Stimulated activated CD4-positive, alpha-beta T cell treated with anti-CD3 and anti-CD28 coated beads, Interleukin-4, amount 100 ng/mL, for 4 hours (primary cell): ENCODE measurements around the gene ZNF185.
"Not testable (repeated sequence)": the region's sequence is repeated elsewhere in the genome, so short reads cannot be mapped to it uniquely, and the experiment has no call there.

ENCODE experiments used
- DNase-seq, 2 experiments: peaks; one replicate each; pipeline ENCODE4 v3.0.0-alpha.2; 2020

Gene ZNF185

DNA sequence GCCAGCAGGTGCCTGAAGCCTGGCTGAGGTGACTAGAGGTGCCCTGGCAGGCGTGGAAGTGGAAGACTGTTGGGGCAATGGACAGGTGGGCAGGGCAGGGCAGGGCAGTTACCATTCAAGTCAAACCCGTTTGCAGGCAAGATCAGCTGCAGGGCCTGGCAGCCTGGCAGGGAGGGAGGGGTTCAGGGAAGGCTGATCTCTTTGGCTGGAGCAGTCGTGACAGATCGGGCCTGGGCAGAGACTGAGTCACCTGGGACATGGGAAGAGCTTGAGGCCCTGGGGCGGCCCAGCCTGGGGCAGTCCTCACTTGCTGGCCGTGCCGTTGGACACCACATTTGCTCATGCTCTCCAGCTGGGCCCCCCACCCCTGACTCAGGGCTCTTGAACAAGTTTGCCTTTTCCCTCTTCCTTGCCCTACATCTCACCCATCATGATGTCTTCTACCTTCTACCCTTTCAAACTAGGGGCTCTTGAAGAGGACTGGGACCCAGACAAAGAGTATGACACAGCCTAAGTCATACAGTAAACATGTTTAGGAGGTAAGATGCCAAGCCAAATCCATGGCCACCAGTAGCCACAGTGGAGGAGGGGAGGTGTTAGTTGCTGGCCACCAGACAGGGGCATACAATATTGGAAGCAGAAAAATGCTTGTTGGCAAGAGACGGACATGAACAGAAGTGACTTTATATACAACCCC, 2.0 kb upstream of the ZNF185 start:
- DNase-seq = no peak

DNA sequence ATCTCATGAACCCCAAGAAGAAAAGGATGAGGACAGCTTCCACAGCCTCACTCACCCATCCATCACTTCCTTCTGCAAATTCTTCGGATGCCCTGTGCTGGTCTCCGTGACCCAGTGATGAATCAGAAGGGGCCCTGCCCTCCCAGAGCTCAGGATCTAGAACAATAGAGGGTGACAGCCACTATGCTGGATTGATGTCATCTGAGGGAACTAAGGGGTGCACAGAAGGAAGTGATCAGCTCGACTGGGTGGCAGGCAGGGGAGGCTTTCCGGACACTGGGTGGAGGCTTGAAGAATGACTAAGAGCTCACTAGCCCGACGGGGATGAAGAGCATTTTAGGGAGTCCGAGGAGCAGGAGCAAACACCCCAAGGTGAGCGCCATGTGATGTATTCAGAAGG, 1.4 kb upstream of the ZNF185 start:
- DNase-seq = no peak

DNA sequence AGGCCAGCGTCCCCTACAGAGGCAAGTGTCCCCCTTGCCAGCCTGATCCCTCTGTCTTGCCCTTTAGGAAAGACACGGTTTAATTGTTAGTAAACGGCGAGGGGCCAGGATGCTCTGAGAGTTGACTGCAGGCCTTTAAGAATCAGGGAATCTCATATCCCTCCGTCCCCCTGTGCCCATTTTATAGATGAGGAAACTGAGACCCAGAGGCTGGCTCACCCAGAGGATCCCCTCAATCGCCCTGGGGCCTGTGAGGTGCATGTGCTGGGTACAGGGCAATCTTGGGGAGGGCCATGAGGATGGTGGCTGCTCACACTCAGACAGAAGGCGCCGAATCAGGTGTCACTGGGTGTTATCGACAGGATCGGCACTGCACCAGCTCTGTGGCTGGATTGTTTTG, 575 bp downstream of the ZNF185 start:
- DNase-seq = no peak

DNA sequence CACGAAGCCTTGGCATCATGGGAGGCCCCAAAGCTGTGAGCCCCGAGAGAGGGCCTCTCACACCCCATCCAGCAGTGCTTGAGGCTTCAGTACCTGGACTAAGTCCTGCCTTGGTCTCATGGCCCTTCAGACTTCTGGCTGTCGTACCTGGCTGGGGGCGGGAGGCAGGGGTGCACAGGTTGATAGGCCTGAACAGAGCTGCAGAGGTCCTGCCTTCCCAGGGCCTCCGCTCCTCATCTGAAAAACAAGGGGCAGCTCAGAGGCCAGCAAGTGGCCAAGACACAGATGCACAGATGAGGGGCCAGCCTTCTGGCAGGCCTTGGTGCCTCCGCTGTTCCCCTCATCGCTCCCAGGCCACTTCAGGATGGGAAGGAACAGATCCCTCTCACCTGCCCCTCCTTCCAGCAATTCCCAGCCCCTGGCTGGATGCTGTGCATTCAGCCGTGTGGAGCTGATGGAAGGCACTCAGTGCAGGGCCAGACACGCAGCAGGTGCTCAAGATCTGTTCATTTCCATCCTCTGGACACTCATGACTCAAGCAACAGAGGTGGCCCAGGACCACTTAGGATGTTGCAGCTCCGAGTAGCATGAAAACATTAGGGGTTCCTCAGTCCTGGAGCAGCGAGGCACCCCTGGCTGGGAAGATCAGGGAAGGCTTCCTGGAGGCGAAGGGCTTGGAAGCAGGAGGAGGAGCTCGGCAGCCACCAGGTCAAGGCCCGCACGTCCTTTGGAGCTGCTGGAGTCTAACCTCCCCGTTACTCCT, 1.4 kb downstream of the ZNF185 start:
- no peak for DNase-seq

DNA sequence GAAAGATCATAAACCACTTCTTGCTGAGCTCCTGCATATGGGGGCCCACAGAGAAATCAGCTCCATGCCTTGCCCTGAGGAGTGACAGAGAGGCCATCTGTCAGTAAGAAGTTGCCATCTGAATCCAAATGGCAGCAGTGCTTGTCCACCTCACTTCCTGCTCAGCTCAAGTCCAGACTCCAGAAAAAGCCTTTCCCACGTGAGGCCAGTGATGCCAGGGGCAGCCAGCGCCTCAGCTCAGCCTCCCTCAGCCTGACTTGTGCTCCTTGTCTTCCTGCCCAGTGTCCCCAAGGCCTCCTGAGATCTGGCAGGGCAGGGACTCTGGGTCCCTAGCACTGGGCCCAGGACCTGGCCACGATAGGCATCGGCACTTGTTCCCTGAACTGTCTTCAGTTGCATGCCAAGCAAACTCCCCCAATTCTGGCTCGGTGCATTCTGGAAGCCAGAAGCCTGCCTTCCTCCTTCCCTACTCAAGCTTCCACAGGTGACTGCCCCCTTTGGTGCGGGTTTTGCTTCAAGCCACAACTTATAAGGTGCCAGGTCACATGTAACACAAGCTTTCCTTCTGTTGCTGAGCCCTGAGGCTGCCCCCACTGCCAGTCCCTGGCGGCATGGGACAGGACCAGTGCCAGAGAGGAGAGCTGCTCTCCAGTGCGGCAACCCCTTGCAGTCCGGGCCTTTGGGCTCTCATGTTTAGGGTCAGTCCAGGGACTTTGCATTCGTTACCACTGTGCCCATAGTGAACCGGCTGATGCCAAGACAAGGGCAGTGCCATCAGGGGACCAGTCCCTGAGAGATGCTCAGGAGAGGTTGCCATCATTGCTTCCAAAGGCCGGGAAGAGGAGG, 2.2 kb downstream of the ZNF185 start:
- DNase-seq = no peak

DNA sequence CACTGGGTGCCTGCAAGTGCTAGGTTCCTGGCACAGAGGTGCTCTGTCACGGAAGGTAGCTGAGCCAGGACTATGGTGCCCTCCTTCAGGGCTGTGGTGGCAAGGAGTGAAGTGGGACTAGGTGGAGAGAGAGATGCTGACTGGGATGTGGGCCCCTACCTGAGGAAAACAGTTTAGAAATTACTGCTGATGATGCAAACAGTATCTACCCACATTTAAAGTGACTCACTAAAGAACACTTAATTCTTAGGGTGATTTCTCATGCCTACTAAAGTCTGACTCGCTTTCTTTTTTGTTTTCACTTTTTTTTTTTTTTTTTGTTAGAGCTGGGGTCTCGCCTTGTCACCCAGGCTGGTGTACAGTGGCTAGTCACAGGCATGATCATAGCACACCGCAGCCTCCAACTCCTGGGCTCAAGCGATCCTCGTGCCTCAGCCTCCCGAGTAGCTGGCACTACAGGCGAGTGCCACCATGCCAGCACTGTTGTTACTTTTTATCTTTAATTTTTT, 3.1 kb downstream of the ZNF185 start:
- DNase-seq = no peak

DNA sequence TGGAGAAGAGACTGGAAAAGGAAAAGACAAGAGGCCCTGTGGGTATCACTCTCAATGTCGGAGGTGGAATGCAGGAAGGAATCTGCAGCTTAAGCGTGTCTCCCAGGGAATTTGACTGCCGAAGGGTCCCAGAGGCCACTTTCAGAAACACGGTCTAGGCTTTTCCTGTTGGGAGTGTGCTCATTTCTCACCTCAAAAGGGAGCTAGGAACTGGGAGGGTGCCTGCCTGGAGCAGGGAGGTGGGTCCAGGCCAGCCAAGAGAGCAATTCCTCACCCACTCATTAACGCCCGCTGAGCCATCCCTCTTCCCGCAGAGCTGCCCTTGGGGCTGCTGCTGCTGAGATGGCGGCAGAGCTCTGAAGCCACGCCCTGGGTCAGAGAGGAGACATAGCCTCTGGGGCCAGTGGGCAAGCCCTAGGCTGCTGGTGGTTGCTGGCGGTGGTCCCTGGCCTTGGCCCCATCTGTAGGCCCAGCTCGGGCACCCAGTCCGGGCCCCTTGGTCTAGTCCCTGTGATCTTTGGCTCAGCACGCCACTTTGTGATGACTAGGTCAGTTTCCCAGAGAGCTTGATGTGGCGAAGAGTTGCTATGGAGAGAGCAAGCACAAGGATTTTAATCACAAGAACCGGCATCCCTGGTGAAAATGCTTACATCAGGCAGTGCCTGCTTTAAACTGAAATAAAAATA, 4.1 kb downstream of the ZNF185 start:
- DNase-seq = no peak

DNA sequence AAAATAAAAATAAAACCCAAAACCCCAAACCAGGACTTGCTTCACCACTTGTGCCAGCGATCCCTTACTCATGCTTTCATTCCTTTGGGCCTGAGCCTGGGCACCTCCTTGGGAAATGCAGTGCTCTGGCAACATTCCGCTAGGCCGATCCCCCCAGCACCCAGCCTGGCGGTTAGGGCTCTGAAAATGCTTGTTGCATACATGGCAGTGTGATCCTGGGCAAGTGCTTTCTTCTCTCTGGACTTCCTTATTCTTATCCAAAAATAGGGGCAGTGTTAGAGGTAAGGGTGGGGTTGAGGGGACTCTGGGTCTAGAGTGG, 4.6 kb downstream of the ZNF185 start:
- DNase-seq = no peak

DNA sequence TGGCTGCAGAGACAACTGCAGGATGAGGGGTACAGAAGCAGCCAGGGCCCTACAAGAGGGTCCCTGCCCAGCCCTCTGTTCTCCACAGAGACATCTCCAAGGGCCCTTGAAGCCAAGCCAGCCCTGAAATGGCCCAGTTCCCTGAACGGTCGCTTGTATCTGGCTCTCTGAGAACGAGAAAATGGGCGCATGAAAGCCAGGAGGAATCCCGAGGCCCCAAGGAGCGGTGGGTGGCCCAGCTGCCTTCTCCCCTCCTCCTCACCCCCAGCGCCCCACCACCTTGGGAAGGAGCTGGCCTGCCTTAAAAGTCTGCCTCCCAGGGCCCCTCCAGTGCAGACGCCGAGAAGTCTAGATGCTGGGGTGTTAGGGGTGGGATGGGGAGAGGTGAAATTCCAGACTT, 5.7 kb downstream of the ZNF185 start:
- DNase-seq = no peak

DNA sequence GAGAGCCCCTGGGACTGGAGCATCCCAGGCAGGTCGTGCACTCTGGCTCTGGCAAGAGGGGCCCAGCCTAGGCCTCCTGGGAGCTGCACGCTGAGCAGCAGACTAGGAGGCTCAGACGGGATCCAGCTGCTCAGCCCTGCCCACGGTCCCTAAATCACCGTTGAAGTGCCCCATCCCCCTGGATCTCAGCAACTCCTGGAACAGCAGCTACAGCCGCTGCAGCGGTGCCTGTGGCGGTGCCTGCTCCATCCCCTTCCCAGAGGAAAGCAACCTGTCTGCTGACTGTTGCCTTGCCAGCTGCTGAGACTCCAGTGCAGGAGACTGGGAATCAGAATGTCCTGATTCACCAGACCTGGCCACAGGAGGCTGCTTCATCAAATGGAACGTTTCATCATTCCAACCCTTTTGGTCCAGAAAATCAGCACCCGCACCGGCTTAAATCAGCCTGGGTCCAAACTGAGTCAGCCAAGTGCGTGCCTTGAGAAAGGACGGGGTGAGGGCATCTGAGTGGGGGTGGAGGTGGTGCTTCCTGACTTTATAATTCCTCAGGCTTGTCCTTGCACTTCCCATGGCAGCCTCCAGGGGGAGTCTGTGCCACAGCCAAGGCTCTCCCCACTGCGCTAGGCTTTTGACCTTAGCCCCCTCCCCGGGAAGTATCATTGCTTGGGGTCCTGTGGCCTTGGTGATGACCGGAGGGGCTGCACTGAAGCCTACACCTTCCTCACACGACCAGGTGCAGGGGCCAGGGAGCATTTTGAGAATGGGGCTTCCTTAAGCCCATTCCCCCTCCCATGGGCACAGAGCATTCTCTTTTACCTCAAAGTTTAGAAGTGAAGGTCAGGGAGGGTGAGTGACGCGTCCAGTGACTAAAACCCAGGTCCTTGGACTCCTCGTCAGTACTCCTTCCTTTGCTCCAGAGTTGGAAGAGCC, 6.5 kb downstream of the ZNF185 start:
- DNase-seq = peak; percentile 8 to 23

DNA sequence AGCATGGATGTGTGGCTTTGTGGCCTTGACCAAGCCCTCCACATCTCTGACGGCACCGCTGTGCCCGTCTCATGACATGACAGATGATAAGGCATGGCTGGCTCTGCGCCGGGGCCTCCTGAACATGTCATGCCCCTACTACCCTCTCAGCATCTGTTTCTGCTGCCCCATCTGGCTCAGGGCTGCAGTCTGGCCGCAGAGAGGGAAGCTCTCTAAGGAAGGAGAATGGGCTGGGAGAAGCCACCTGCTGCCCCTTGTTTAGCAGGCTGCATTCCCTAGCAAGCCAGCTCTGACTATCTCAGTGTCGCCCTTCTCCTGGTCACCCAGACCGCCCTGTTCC, 7.2 kb downstream of the ZNF185 start:
- no peak for DNase-seq

DNA sequence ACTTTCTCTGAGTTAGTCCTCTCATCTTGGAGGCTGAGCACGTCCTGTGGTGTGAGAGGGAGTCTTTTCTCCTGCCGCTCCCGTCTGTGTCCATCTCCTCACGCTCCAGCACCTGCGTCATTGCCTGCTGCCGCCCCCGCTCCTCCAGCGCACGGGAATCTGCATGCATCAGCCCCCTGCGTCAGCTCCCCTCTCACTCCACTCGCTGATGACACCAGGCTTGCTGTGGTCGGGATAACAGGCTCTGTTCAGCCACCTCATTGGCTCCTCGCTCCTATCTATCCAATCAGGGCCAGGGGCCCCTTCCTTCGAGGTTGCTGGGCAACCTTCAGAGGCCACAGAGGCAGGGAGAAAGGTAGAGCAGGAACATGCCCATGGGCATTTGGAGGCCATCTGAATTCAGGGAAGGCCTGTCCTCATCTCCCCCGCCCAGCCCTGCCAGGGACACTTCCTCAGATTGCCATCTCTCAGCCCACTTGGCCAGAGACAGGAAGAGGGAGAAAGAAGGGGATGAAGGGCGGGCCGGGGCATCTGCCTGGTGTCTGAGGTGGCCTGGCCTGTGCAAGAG, 9.3 kb downstream of the ZNF185 start:
- DNase-seq = no peak

DNA sequence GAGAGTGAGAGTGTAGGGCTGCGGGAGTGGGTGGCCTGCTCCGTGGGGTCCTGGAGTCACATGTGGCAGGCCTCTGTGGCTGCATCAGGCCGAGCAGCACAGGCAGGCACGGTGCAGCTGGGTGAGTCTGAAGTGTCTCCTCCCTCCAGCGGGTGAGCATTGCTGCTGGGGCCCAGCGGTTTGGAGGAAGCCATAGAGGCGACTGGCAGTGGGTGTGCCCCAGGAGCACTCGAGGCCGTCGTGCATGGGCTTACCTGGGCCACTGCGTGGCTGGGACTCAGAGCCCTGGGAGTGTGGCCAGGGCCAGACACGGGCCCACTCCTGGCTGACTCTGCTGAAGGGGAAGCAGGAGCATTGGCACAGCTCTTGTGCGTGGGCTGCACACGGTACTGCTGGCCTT, 10.6 kb downstream of the ZNF185 start:
- DNase-seq = no peak

DNA sequence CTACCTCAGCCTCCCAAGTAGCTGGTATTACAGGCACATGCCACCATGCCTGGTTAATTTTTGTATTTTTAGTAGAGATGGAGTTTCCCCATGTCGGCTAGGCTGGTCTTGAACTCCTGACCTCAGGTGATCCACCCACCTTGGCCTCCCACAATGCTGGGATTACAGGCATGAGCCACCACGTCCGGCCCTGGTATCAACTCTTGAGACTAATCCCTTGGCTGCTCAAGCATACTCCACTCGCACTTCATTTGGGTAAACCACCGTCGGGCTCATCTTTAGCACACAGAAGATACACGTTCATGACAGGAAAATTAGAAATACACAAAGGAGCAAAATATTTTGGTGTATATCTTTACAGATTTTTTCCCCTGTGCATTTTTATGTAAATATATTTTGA, 12.2 kb downstream of the ZNF185 start:
- DNase-seq = not testable (repeated sequence)

DNA sequence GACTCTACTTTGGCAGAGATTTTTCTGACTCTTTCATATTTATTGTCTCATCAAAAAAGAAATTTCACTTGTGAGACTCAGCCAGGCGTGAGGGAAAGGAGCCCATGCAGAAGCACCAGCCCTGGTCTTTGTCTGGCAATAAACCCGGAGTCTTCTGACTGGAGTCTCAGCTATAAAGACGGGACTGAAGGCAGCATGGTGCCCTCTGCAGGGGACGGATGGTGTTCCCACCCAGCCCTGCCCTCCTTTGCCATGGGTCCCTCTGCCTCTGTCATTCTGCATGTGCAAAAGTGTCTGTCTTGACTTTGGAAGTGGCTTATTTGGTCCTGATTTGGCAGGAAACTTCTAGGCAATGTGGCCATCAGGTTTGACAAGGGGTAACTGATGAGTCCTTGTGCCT, 14.2 kb downstream of the ZNF185 start:
- DNase-seq = no peak

DNA sequence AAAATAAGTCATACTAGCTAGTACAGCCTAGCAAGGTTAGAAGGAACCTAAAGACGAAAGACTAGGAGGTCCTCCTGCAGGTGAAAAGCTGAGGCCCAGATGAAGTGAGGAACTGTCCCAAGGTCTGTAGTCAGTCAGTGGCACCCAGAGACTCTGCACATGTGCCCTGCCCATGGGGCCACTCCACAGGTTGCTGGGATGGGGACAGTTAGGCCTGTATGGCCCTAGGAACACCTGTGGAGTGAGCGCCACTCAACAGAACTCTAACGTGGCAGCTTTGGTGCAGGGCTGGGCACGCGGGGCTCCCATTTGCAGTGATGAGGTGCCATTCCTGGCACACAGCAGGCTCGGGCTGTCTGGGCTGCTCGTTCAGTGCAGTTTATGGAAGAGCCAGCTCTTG, 14.8 kb downstream of the ZNF185 start:
- no peak for DNase-seq

DNA sequence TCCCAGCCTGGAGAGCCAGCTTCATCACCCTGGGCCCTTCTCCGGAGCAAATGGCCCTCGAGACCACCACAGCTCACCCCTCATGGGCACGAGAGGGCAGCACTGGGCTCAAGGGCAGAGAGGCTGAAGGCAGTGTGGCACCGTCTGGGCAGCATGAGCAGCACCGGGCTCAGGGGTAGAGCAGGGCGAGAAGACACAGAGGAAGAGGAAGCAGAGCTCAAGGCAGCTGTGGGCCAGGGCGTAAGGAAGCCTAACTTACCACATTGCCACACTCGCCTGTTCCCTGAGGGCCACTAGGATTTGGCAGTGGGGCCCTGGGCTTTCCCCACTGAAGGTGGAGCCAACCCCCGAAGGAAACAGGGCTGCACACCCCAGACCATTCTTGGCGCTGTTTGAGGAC, 15.5 kb downstream of the ZNF185 start:
- DNase-seq = no peak

DNA sequence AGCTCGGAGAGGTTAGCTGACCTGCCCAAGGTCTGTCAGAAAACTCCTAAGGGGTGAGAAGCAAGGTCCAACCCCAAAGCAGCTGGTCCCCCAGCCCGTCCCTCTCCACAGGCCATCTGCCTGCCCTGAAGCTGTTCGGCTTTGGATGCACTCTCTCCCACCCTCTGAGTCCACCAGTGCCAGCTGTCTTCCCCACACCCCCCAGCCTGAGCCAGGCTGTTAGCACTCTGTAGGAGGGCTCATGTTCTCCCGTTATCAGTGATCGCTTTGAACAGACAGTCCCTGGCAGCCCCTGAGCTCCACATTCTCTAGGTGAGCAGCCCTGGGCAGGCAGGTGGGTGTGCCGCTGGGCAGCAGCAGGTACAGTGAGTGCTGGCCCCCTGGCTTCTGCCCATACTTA, 16.0 kb downstream of the ZNF185 start:
- no peak for DNase-seq

DNA sequence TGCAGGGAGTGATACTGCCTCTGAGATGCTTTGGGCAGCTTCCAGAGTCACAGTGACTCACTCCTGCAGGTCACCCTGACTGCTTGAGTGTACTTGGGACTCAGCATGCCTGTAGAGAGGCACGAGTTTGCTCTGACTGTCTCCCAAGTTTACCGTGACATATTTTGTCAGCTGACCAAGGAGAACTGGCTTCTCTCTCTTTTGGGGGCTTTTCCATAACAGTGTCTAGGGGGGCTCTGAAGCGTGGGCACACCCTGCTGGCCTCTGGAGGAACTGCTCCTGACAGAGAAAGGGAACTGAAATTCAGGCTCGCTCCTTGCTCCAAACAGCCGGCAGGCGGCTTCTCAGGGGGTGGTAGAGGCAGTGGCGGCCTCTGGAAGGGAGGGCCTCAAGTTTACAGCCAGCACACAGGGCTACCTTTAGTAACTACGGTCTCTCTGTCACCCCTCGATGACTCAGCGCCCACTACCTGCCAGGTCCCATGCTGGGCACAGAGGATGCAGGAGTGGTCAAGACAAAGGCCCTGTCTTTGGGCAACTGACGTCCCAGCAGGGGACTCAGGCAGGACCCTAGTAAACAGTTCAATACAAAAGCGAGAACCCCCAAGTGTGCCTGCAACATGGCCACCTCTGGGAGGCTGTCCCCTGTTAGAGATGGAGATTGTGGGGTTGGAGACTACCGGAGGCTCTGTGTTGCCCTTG, 17.8 kb downstream of the ZNF185 start:
- no peak for DNase-seq

DNA sequence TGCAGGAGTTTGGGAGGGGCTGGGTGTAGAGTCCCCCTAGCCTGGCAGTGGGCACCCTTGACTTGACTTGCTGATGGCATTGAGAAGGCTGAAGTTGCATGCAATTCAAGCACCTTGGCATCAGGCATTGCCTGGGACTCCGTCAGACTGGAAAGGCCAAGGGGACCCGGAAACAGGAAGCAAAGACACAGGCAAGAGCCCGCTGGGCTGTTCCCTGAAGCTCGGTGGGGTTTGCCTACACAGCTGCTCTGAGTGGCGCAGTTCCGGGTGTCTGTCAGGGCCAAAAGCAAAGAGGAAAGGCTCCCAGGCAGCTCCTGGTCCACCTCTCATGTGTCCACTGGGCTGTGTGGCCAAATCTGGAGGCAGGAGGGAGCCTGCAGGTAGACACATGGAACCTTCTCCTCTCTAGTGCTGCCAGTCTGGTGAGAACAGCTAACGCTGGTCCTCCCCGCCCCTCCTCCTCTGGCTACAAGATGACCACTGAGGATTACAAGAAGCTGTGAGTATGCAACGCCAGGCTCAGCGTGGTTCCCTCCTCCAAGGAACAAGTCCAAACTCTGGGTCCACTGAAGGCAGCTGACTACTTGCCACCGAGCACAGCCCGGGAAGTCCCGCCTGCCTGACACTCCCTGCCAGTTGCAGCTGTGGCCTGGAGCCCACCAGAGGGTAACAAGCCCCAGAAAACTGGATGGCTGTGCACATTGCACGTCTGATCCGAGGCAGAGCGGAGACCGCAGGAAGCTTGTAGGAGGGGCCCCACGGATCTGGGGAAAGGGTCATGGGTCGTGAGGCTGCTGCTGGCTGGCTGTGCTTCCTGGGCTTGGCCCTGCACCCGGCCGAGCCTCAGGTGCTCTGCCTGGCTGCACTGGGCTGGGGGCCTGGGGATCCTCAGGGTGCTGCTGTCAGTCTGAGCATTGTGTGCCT, 20.1 kb downstream of the ZNF185 start:
- DNase-seq = no peak
